ENCODE results near the gene TSEN15. TPM values are rescaled to one million over a fixed set of nuclear protein-coding genes. Genes with fewer than 3 reads are reported as not detected.

The TSEN15 gene
- 35.8 and 44.3 TPM in 2 replicates for total RNA-seq (2016; rRNA removed; fragmentation: Illumina TruSeq; extraction: Trizol)
- total RNA-seq (2016; cell fraction: cytosol; rRNA removed; fragmentation: Illumina TruSeq; extraction: Trizol; ENCODE audit: low read depth) = 6.4 and 7.5 TPM in 2 replicates
- total RNA-seq (2016; cell fraction: insoluble cytoplasmic fraction; rRNA removed; fragmentation: Illumina TruSeq; extraction: Trizol) = 36.8 and 49.9 TPM in 2 replicates
- total RNA-seq (2016; cell fraction: membrane; rRNA removed; fragmentation: Illumina TruSeq; extraction: Trizol) = 22.1 and 23.2 TPM in 2 replicates
- 36.7 and 39.0 TPM in 2 replicates for total RNA-seq (2016; cell fraction: nucleus; rRNA removed; fragmentation: Illumina TruSeq; extraction: Trizol)
- 17.3 and 25.6 TPM in 2 replicates for polyA plus RNA-seq (2011; rRNA removed)
- polyA plus RNA-seq (2011; cell fraction: cytosol; rRNA removed) = 14.6 and 16.8 TPM in 2 replicates
- polyA plus RNA-seq (2011; cell fraction: nucleus; rRNA removed) = 13.5 and 15.7 TPM in 2 replicates
- polyA plus RNA-seq (2012) = 16.8 and 18.5 TPM in 2 replicates
- 8.7 and 10.5 TPM in 2 replicates for polyA plus RNA-seq (2016; cell fraction: cytosol; fragmentation: Illumina TruSeq; extraction: Trizol; ENCODE audit: low read depth)
- 48.1 and 51.6 TPM in 2 replicates for polyA plus RNA-seq (2016; cell fraction: insoluble cytoplasmic fraction; fragmentation: Illumina TruSeq; extraction: Trizol; ENCODE audit: low read depth)
- polyA plus RNA-seq (2016; cell fraction: membrane; fragmentation: Illumina TruSeq; extraction: Trizol; ENCODE audit: low read depth) = 21.2 and 22.4 TPM in 2 replicates
- 45.6 and 47.3 TPM in 2 replicates for polyA plus RNA-seq (2016; cell fraction: nucleus; fragmentation: Illumina TruSeq; extraction: Trizol; ENCODE audit: insufficient read depth, low read depth)
- polyA minus RNA-seq (2011; rRNA and poly(A)+ RNA removed; ENCODE audit: low replicate concordance) = 28.6 and 45.4 TPM in 2 replicates
- 16.8 and 22.4 TPM in 2 replicates for polyA minus RNA-seq (2011; cell fraction: cytosol; rRNA and poly(A)+ RNA removed)
- polyA minus RNA-seq (2011; cell fraction: nucleus; rRNA and poly(A)+ RNA removed) = 74.5 and 82.7 TPM in 2 replicates
- Bru-seq, nascent RNA = percentile 79 among the genes with signal in this experiment
- BruChase-seq, experiment 1, labeled RNA remaining after a 6-hour chase = percentile 73 among the genes with signal in this experiment
- BruChase-seq, experiment 2, labeled RNA remaining after a 2-hour chase = percentile 82 among the genes with signal in this experiment
- long read RNA-seq, experiment 1, transcript TSEN15-216 (5 exons, 1,986 nt) = minor isoform, 15 of 58 reads
- long read RNA-seq, experiment 1, transcript TSEN15-208 (4 exons, 2,219 nt) = minor isoform, 12 of 58 reads
- long read RNA-seq, experiment 1, transcript TSEN15-203 (4 exons, 1,844 nt) = major isoform, 20 of 58 reads
- long read RNA-seq, experiment 1, partial matches to known transcripts = 3 of 58 reads
- long read RNA-seq, experiment 1, other reads (novel, unspliced or antisense) = 4 of 58 reads
- long read RNA-seq, experiment 2, transcript TSEN15-208 (4 exons, 2,219 nt) = minor isoform, 14 of 75 reads
- long read RNA-seq, experiment 2, transcript TSEN15-216 (5 exons, 1,986 nt) = major isoform, 22 of 75 reads
- long read RNA-seq, experiment 2, transcript TSEN15-203 (4 exons, 1,844 nt) = minor isoform, 7 of 75 reads
- long read RNA-seq, experiment 2, partial matches to known transcripts = 26 of 75 reads
- long read RNA-seq, experiment 2, other reads (novel, unspliced or antisense) = 2 of 75 reads

DNA sequence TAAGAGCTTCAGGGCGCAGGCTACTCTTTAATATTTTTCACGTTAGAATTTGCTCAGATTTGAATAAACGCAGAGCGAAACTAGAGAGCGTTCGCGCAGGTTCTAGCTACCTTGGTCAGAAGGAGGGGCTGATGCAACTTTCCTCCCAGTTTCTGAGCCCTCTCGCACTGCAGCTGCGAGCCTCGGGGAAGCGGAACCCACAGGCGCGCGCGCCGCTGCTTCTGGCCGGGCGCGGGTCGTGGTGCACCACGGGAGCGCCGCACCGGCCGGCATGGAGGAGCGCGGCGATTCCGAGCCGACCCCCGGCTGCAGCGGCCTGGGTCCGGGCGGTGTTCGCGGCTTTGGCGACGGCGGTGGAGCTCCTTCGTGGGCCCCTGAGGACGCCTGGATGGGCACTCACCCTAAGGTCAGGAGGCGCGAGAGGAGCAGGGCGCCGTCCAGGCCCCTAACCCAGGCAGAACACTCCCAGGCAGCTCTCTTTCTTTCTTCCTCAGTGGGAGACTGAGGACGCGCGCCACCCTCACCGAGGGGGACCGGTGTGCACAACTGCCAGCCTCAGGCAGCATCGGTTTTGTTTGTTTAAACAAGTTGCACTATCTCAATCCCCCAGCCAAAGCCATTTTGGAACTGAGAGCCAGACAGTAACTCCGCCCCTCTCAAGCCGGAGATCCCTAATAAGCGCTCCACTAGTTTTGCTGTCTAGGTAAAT is at the start of gene TSEN15:
Gene TSEN15, plus strand, starts transcription at position 246 of the 709 bp plus-strand sequence. Its CDS starts 26 bp downstream, at position 272.
- ATAC-seq = peak; percentile 98
- WGBS (ENCODE audit: low lambda C conversion rate) = 1% methylated on average over 17 of the region's 54 CpGs
- ChIA-PET POLR2A (interaction anchor here (0.8 to 2.4 kb wide), 14 partner anchors 8 to 1266 kb away, joined by 3 to 17 read pairs (median 4); partner anchors contain the start of genes COLGALT2, EDEM3 and IVNS1ABP), CTCF (ENCODE audit: low intra/inter-chr PET ratio, low total read pairs) (no interaction called here)
- H4K20me1 ChIP-seq (ENCODE audit: insufficient read depth, low read length) = no peaks in the 10 kb centered on the region
- peaks cover 16% of the 10 kb centered on the region for H3K79me2 ChIP-seq (ENCODE audit: insufficient read depth, low read length)
- peak; percentile 40 for FAIRE-seq
- H3K4me1 ChIP-seq (ENCODE audit: insufficient read depth, low read length) = peaks cover 28% of the 10 kb centered on the region
- in situ Hi-C loops (cut with HindIII; ENCODE audit: extremely low pct_ligation_motif_present, low pct_unique_long_range_greater_than_20kb) = no loop called here
- intact Hi-C loops (cut with micrococcal nuclease; ENCODE audit: unreplicated experiment) = loop anchor here (2.0 to 5.0 kb wide), 2 partner anchors 54 to 581 kb away; no protein-coding TSS in a partner anchor
- H3K9ac ChIP-seq (ENCODE audit: insufficient read depth, low read depth, low read length) = peak within 1 kb of the TSS; percentile 92
- H3K36me3 ChIP-seq (replicated peaks in 1 of 2; ENCODE audit: control insufficient read depth in 1 of 2, insufficient read depth in 2 of 2, low read length in 2 of 2) = peaks cover 2 to 10% of the 10 kb centered on the region in 2 experiments; a peak in 4 of 5 replicates
- DNase-seq (ENCODE audit: low spot score) = peak; percentile 77
- H2AFZ ChIP-seq (ENCODE audit: low read length) = peak within 1 kb of the TSS; percentile 98
- BruUV-seq (replicated peaks) = no TSS peak
- H3K4me3 ChIP-seq (replicated peaks in 1 of 3; ENCODE audit: insufficient read depth in 1 of 3, low read depth in 2 of 3, low read length in 3 of 3) = peak within 1 kb of the TSS; percentile 80 to 96 (median 85)
- H3K27me3 ChIP-seq (ENCODE audit: control insufficient read depth in 1 of 2, insufficient read depth in 2 of 2, low read length in 2 of 2) = no peaks in the 10 kb centered on the region; a peak in 1 of 5 replicates
- H3K9me3 ChIP-seq (ENCODE audit: low read length) = no peaks in the 10 kb centered on the region
- peak within 1 kb of the TSS; percentile 94 for H3K27ac ChIP-seq (ENCODE audit: extremely low read length, insufficient read depth, low read length)
- peak within 1 kb of the TSS; percentile 81 for H3K4me2 ChIP-seq (ENCODE audit: low read depth, low read length)
- no peak for TF ChIP-seq ONECUT2 (CRISPR knock-in tag; IDR thresholded peaks at IDR 0.05)
- TF ChIP-seq MATR3 (CRISPR knock-in tag; IDR thresholded peaks at IDR 0.05) = no peak
- peak; percentile 11; the same call in 1 of the 2 replicates for TF ChIP-seq SMC3 (IDR thresholded peaks at IDR 0.05; ENCODE audit: low read length)
- peak; percentile 97 for TF ChIP-seq BORCS8-MEF2B (CRISPR knock-in tag; IDR thresholded peaks at IDR 0.05)
- peak; percentile 76 for TF ChIP-seq JUND (CRISPR knock-in tag; IDR thresholded peaks at IDR 0.05)
- no peak for TF ChIP-seq ATF7 (IDR thresholded peaks at IDR 0.05)
- TF ChIP-seq ATF7 (CRISPR knock-in tag; IDR thresholded peaks at IDR 0.05) = peak; percentile 66
- TF ChIP-seq ZNF431 (CRISPR knock-in tag; IDR thresholded peaks at IDR 0.05; ENCODE audit: borderline replicate concordance, low read depth) = no peak; the same call in 1 of the 2 replicates
- TF ChIP-seq ZNF883 (CRISPR knock-in tag; IDR thresholded peaks at IDR 0.05; ENCODE audit: not compliant biosample characterization) = peak; percentile 81
- TF ChIP-seq TSC22D2 (CRISPR knock-in tag; IDR thresholded peaks at IDR 0.05; ENCODE audit: borderline replicate concordance) = peak; percentile 88; the same call in 1 of the 2 replicates
- TF ChIP-seq, protein P1, sequence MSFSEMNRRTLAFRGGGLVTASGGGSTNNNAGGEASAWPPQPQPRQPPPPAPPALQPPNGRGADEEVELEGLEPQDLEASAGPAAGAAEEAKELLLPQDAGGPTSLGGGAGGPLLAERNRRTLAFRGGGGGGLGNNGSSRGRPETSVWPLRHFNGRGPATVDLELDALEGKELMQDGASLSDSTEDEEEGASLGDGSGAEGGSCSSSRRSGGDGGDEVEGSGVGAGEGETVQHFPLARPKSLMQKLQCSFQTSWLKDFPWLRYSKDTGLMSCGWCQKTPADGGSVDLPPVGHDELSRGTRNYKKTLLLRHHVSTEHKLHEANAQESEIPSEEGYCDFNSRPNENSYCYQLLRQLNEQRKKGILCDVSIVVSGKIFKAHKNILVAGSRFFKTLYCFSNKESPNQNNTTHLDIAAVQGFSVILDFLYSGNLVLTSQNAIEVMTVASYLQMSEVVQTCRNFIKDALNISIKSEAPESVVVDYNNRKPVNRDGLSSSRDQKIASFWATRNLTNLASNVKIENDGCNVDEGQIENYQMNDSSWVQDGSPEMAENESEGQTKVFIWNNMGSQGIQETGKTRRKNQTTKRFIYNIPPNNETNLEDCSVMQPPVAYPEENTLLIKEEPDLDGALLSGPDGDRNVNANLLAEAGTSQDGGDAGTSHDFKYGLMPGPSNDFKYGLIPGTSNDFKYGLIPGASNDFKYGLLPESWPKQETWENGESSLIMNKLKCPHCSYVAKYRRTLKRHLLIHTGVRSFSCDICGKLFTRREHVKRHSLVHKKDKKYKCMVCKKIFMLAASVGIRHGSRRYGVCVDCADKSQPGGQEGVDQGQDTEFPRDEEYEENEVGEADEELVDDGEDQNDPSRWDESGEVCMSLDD (CRISPR knock-in tag; IDR thresholded peaks at IDR 0.05; ENCODE audit: borderline replicate concordance) = 0 out of 2 replicates have a peak, but pooled peaks have one; percentile 25
- no peak for TF ChIP-seq ZNF850 (CRISPR knock-in tag; conservative IDR thresholded peaks at IDR 0.05)
- no peak for TF ChIP-seq TGIF2 (CRISPR knock-in tag; IDR thresholded peaks at IDR 0.05)

Measured in HepG2 (cell line).